GM18526 (cell line): Measurements from ENCODE around the gene RPL5.

Experiments used
- POLR2A ChIP-seq: IDR thresholded peaks from 3 replicates; pipeline ENCODE4 v1.6.1; 2011; ENCODE audit not compliant: insufficient read length; ENCODE audit errors: extremely low read depth

Gene RPL5

GRCh38 chr1:92831762-92832536, at the start of gene RPL5:
RPL5 (plus strand) TSS chr1:92832040; CDS start chr1:92832115, 75 bp downstream.
- TF ChIP-seq POLR2A: peak; percentile 99

GRCh38 chr1:92784021-92784638, 47.7 kb upstream of the RPL5 start:
- no peak for TF ChIP-seq POLR2A

- peak; percentile 47 for TF ChIP-seq POLR2A
Observed at GRCh38 chr1:92784639-92785500, 47.0 kb upstream of the RPL5 start, which contains the start of gene EVI5. EVI5 (minus strand) TSS chr1:92785108; CDS start chr1:92736546, 48,562 bp downstream.

- TF ChIP-seq POLR2A: no peak
Observed at GRCh38 chr1:92786111-92786901, 45.5 kb upstream of the RPL5 start.

GRCh38 chr1:92790081-92790480, 41.8 kb upstream of the RPL5 start:
- no peak for TF ChIP-seq POLR2A

GRCh38 chr1:92790867-92791266, 41.0 kb upstream of the RPL5 start:
- TF ChIP-seq POLR2A: no peak

- TF ChIP-seq POLR2A: no peak
Observed at GRCh38 chr1:92791487-92792066, 40.3 kb upstream of the RPL5 start.

- TF ChIP-seq POLR2A: no peak
Observed at GRCh38 chr1:92792340-92792782, 39.5 kb upstream of the RPL5 start.

- no peak for TF ChIP-seq POLR2A
Observed at GRCh38 chr1:92795166-92795565, 36.7 kb upstream of the RPL5 start.

- TF ChIP-seq POLR2A: no peak
Observed at GRCh38 chr1:92797297-92797696, 34.5 kb upstream of the RPL5 start.

GRCh38 chr1:92797961-92798360, 33.9 kb upstream of the RPL5 start:
- TF ChIP-seq POLR2A: no peak

- TF ChIP-seq POLR2A: no peak
Observed at GRCh38 chr1:92803140-92803887, 28.5 kb upstream of the RPL5 start.

GRCh38 chr1:92804721-92805201, 27.1 kb upstream of the RPL5 start:
- TF ChIP-seq POLR2A: no peak
